ENCODE measurements around the gene CNOT4. TPM values are rescaled to one million over a fixed set of nuclear protein-coding genes. Genes with fewer than 3 reads are reported as not detected.

Gene CNOT4, protein sequence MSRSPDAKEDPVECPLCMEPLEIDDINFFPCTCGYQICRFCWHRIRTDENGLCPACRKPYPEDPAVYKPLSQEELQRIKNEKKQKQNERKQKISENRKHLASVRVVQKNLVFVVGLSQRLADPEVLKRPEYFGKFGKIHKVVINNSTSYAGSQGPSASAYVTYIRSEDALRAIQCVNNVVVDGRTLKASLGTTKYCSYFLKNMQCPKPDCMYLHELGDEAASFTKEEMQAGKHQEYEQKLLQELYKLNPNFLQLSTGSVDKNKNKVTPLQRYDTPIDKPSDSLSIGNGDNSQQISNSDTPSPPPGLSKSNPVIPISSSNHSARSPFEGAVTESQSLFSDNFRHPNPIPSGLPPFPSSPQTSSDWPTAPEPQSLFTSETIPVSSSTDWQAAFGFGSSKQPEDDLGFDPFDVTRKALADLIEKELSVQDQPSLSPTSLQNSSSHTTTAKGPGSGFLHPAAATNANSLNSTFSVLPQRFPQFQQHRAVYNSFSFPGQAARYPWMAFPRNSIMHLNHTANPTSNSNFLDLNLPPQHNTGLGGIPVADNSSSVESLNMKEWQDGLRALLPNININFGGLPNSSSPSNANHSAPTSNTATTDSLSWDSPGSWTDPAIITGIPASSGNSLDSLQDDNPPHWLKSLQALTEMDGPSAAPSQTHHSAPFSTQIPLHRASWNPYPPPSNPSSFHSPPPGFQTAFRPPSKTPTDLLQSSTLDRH
- total RNA-seq (2014; rRNA removed) (8.4 and 9.7 TPM in 2 replicates), Bru-seq, nascent RNA (percentile 88 among the genes with signal in this experiment), BruChase-seq, experiment 1, labeled RNA remaining after a 6-hour chase (percentile 76 among the genes with signal in this experiment), BruChase-seq, experiment 2, labeled RNA remaining after a 2-hour chase (percentile 83 among the genes with signal in this experiment)
- long read RNA-seq, full-length matches to known transcripts: 10 of 20 reads
- long read RNA-seq, partial matches to known transcripts: 8 of 20 reads
- long read RNA-seq, other reads (novel, unspliced or antisense): 2 of 20 reads

DNA sequence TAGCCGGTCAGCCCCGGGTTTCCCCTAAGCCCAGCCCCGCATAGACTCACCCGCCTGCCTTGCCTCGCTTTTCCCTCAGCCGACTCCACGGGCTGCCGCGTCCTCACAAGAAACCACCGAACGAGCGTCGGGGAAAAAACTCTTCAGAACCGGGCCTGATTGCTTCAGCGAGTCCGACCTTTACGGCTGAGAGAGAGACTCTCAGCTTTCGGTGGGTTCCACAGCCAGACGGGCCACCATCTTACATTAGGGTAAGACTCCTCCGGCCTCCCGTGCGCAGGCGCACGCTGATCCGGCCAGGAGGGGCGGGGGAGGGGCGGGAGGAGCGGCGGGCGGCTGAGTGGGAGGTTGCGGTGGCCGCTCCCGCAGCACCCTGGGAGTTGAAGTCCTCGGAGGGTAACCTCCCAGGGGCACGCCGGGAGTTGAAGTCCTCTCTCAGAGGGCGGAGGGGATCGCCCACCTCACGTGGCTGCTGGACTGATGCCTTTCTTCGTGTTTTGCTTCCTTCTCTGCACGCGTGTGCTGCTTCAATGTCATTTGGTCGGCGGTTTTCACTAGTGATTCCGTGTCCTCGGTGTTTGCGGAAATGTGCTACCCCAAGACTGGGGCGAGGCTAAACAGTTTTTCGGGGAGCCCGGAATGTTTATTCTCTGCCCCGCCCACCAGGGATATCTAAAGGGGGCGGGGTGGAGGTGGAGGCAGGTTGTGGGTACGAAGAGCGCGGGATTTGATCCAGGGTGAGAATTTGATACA lies at the start of gene CNOT4:
TSS of gene CNOT4 (minus strand) at position 264 of the 753 bp plus-strand sequence. CDS start 71,771 bp downstream, outside the sequence.
- Histone ChIP-seq H3K9ac (ENCODE audit: low read length) (peak within 1 kb of the TSS; percentile 95), H3K27ac (ENCODE audit: low read length) (peak within 1 kb of the TSS; percentile 53; the same call in 1 of the 2 replicates), H3K9me2 (replicated peaks; ENCODE audit: low read length) (no peaks in the 10 kb centered on the region), H3K27me3 (ENCODE audit: low read length) (no peaks in the 10 kb centered on the region), H3F3A (ENCODE audit: low read length, unreplicated experiment) (no peaks in the 10 kb centered on the region), H3K4me2 (ENCODE audit: low read length) (peak within 1 kb of the TSS; percentile 99), H3K79me2 (ENCODE audit: low read length) (peaks cover 49% of the 10 kb centered on the region), H4K20me1 (ENCODE audit: low read length) (peaks cover 17% of the 10 kb centered on the region), H3K36me3 (ENCODE audit: low read depth, low read length) (no peaks in the 10 kb centered on the region), H3K4me3 (ENCODE audit: low read length) (peak within 1 kb of the TSS; percentile 84), H2AFZ (ENCODE audit: low read length) (peak within 1 kb of the TSS; percentile 100), H3K4me1 (ENCODE audit: insufficient read depth, low read length) (peaks cover 22% of the 10 kb centered on the region), H3K9me3 (ENCODE audit: low read length) (no peaks in the 10 kb centered on the region)
- intact Hi-C loops (cut with micrococcal nuclease): loop anchor here (1.0 to 2.0 kb wide), 3 partner anchors 47 to 229 kb away; partner anchors contain the start of gene NUP205
- peak; percentile 93 for DNase-seq
- POLR2A ChIA-PET (ENCODE audit: unreplicated experiment): no interaction called here
- CTCF ChIA-PET: no interaction called here
- no TSS peak for BruUV-seq (replicated peaks)
- ATAC-seq: peak; percentile 91
- TF ChIP-seq, protein P1, sequence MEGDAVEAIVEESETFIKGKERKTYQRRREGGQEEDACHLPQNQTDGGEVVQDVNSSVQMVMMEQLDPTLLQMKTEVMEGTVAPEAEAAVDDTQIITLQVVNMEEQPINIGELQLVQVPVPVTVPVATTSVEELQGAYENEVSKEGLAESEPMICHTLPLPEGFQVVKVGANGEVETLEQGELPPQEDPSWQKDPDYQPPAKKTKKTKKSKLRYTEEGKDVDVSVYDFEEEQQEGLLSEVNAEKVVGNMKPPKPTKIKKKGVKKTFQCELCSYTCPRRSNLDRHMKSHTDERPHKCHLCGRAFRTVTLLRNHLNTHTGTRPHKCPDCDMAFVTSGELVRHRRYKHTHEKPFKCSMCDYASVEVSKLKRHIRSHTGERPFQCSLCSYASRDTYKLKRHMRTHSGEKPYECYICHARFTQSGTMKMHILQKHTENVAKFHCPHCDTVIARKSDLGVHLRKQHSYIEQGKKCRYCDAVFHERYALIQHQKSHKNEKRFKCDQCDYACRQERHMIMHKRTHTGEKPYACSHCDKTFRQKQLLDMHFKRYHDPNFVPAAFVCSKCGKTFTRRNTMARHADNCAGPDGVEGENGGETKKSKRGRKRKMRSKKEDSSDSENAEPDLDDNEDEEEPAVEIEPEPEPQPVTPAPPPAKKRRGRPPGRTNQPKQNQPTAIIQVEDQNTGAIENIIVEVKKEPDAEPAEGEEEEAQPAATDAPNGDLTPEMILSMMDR (conservative IDR thresholded peaks at IDR 0.05; ENCODE audit: low read depth, low read length): no peak
- TF ChIP-seq EZH2 (IDR thresholded peaks at IDR 0.05; ENCODE audit: low read length, unreplicated experiment) (no peak), EZH2phosphoT487 (IDR thresholded peaks at IDR 0.05; ENCODE audit: borderline replicate concordance, low read length) (no peak)

DNA sequence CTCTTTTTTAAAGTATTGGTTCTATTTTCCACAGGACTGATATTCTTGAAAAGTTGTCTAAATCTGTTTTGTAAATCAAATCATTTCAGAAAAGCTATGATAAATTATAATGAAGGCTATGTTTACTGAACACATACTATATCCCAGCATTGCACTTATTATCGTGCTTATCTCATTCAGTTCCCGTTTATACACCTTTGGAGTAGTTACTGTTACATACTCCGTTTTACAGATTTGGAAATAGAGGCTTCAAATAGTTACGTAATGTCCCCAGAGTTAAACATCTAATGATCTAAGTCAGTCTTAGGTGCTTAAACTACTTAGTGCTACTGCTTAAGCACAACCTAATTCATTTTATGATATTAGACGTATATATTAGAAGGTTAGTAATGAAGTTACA lies 49.0 kb upstream of the CNOT4 start:
- ATAC-seq (no peak), DNase-seq (no peak)
- ChIA-PET POLR2A (ENCODE audit: unreplicated experiment) (no interaction called here), CTCF (no interaction called here)
- H3K4me2 ChIP-seq (ENCODE audit: low read length): peak overlapping the region; percentile 91
- H3K9ac ChIP-seq (ENCODE audit: low read length): peak overlapping the region; percentile 99
- intact Hi-C loops (cut with micrococcal nuclease): loop anchor here (1.0 to 5.0 kb wide), 2 partner anchors 147 to 278 kb away; no protein-coding TSS in a partner anchor
- H3K9me3 ChIP-seq (ENCODE audit: low read length): no peaks in the 10 kb centered on the region
- H3K27me3 ChIP-seq (ENCODE audit: low read length): no peaks in the 10 kb centered on the region
- BruUV-seq (replicated peaks): no TSS peak
- H2AFZ ChIP-seq (ENCODE audit: low read length): no peak overlapping the region
- no peaks in the 10 kb centered on the region for H3K9me2 ChIP-seq (replicated peaks; ENCODE audit: low read length)
- no peak for TF ChIP-seq EZH2 (IDR thresholded peaks at IDR 0.05; ENCODE audit: low read length, unreplicated experiment)
- TF ChIP-seq EZH2phosphoT487 (IDR thresholded peaks at IDR 0.05; ENCODE audit: borderline replicate concordance, low read length): no peak
- TF ChIP-seq, protein P1 (conservative IDR thresholded peaks at IDR 0.05; ENCODE audit: low read depth, low read length): no peak
- no peaks in the 10 kb centered on the region for H3K36me3 ChIP-seq (ENCODE audit: low read depth, low read length)
- peaks cover 8% of the 10 kb centered on the region; the same call in 1 of the 2 replicates for H4K20me1 ChIP-seq (ENCODE audit: low read length)
- peaks cover 62% of the 10 kb centered on the region for H3K79me2 ChIP-seq (ENCODE audit: low read length)
- H3F3A ChIP-seq (ENCODE audit: low read length, unreplicated experiment): no peaks in the 10 kb centered on the region
- H3K27ac ChIP-seq (ENCODE audit: low read length): no peak overlapping the region
- H3K4me1 ChIP-seq (ENCODE audit: insufficient read depth, low read length): peaks cover 6% of the 10 kb centered on the region
- H3K4me3 ChIP-seq (ENCODE audit: low read length): peak overlapping the region; percentile 93
